ENCODE measurements around the gene ATP9A. TPM values are rescaled to one million over a fixed set of nuclear protein-coding genes. Genes with fewer than 3 reads are reported as not detected.

Gene ATP9A
- polyA plus RNA-seq, 1 donor (not counting 4 experiments of a cell fraction or from before 2014, with no cell fraction given) = 5.8 TPM

DNA sequence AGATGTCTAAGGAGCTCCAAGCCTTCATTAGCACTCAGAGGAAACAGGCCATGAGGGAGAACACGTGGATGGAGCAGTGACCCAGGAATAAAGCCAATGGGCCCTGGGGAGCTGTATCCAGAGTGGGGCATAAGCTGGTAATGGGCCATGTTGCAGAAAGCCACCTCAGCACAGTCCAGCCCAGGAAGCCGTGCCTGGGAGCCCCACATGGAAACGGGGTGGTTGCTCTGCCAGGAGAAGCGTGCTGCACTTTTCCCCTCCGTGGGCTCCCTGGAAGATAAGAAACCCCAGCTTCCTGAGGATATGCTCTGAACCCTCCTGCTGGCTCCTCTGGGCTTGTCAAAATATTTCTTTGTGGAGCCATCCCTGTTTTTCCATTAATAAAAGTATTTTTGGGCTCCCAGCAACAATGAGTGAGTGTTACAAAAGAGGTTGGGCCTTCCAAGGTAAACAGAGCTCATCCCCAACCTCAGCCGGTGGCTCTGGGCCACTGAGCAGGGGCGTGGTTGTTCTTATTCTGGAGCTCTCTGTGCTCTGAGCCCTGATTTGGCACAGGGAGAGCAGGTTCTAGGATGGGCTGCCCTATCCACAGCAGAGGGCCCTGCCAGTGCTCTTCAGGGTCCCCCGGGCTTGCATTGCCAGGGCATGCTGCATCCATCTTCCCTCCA lies 194.5 kb downstream of the ATP9A start:
- Histone ChIP-seq H3K9me1 (ENCODE audit: control insufficient read depth, extremely low read depth, insufficient read depth, low read length) (no peaks in the 10 kb centered on the region), H3K4me1 (ENCODE audit: control insufficient read depth, extremely low read depth, insufficient read depth, low read length) (no peaks in the 10 kb centered on the region), H3K27ac (ENCODE audit: control insufficient read depth, insufficient read depth, low read length) (no peak overlapping the region), H3K36me3 (ENCODE audit: control insufficient read depth in 2 of 2, extremely low read depth in 1 of 2, insufficient read depth in 2 of 2, low read length in 2 of 2) (no peaks in the 10 kb centered on the region), H3K27me3 (ENCODE audit: control insufficient read depth, extremely low read depth, insufficient read depth, low read length) (peaks cover 5% of the 10 kb centered on the region), H4K20me1 (ENCODE audit: control insufficient read depth, extremely low read depth, insufficient read depth, low read length) (no peaks in the 10 kb centered on the region), H2AFZ (ENCODE audit: control insufficient read depth, low read length) (no peak overlapping the region), H3K4me2 (ENCODE audit: control insufficient read depth, extremely low read depth, insufficient read depth, low read depth, low read length) (no peak overlapping the region), H3K9ac (ENCODE audit: control insufficient read depth, extremely low read depth, insufficient read depth, low read length) (no peak overlapping the region), H3K9me3 (ENCODE audit: control insufficient read depth, low read depth, low read length) (peaks cover 5% of the 10 kb centered on the region), H3K79me2 (ENCODE audit: control insufficient read depth, insufficient read depth, low read length) (no peaks in the 10 kb centered on the region), H3K4me3 (ENCODE audit: control insufficient read depth in 2 of 3, extremely low read depth in 1 of 3, insufficient read depth in 2 of 3, low read depth in 1 of 3, low read length in 3 of 3) (no peak overlapping the region)
- TF ChIP-seq, protein P1, sequence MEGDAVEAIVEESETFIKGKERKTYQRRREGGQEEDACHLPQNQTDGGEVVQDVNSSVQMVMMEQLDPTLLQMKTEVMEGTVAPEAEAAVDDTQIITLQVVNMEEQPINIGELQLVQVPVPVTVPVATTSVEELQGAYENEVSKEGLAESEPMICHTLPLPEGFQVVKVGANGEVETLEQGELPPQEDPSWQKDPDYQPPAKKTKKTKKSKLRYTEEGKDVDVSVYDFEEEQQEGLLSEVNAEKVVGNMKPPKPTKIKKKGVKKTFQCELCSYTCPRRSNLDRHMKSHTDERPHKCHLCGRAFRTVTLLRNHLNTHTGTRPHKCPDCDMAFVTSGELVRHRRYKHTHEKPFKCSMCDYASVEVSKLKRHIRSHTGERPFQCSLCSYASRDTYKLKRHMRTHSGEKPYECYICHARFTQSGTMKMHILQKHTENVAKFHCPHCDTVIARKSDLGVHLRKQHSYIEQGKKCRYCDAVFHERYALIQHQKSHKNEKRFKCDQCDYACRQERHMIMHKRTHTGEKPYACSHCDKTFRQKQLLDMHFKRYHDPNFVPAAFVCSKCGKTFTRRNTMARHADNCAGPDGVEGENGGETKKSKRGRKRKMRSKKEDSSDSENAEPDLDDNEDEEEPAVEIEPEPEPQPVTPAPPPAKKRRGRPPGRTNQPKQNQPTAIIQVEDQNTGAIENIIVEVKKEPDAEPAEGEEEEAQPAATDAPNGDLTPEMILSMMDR (optimal IDR thresholded peaks at IDR 0.05 in 1 of 3, IDR thresholded peaks at IDR 0.05 in 1 of 3, conservative IDR thresholded peaks at IDR 0.05 in 1 of 3; ENCODE audit: extremely low read depth in 1 of 3, insufficient read depth in 2 of 3, low read length in 3 of 3) = no peak
- TF ChIP-seq EZH2 (IDR thresholded peaks at IDR 0.05; ENCODE audit: low read length) = no peak
- FAIRE-seq = no peak
- DNase-seq (ENCODE audit: low read depth, low spot score) = no peak
- dilution Hi-C loops (cut with MboI; ENCODE audit: extremely low pct_ligation_motif_present, low sequenced_read_pairs) = no loop called here

DNA sequence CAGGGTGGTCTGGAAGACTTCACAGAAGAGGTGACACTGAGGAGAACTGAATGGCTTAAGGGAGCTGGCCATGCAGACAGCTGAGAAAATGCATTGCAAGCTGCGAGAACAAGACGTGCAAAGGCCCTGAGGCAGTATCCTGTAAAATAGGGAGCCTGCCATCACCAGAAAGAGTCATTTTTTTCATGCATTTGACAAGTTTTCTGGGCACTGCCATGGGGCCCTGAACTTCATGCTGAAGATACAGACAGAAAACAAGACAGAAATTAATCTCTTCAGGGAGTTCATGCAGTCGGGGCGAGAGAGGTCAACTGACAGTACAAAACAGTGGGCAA lies 196.8 kb downstream of the ATP9A start:
- Histone ChIP-seq H4K20me1 (ENCODE audit: control insufficient read depth, extremely low read depth, insufficient read depth, low read length) (no peaks in the 10 kb centered on the region), H3K36me3 (ENCODE audit: control insufficient read depth in 2 of 2, extremely low read depth in 1 of 2, insufficient read depth in 2 of 2, low read length in 2 of 2) (no peaks in the 10 kb centered on the region), H3K27ac (ENCODE audit: control insufficient read depth, insufficient read depth, low read length) (no peak overlapping the region), H3K4me2 (ENCODE audit: control insufficient read depth, extremely low read depth, insufficient read depth, low read depth, low read length) (no peak overlapping the region), H3K4me3 (ENCODE audit: control insufficient read depth in 2 of 3, extremely low read depth in 1 of 3, insufficient read depth in 2 of 3, low read depth in 1 of 3, low read length in 3 of 3) (no peak overlapping the region), H3K9me3 (ENCODE audit: control insufficient read depth, low read depth, low read length) (peaks cover 5% of the 10 kb centered on the region), H3K9ac (ENCODE audit: control insufficient read depth, extremely low read depth, insufficient read depth, low read length) (no peak overlapping the region), H3K79me2 (ENCODE audit: control insufficient read depth, insufficient read depth, low read length) (no peaks in the 10 kb centered on the region), H2AFZ (ENCODE audit: control insufficient read depth, low read length) (no peak overlapping the region), H3K4me1 (ENCODE audit: control insufficient read depth, extremely low read depth, insufficient read depth, low read length) (no peaks in the 10 kb centered on the region), H3K27me3 (ENCODE audit: control insufficient read depth, extremely low read depth, insufficient read depth, low read length) (peaks cover 5% of the 10 kb centered on the region), H3K9me1 (ENCODE audit: control insufficient read depth, extremely low read depth, insufficient read depth, low read length) (no peaks in the 10 kb centered on the region)
- TF ChIP-seq, protein P1 (optimal IDR thresholded peaks at IDR 0.05 in 1 of 3, IDR thresholded peaks at IDR 0.05 in 1 of 3, conservative IDR thresholded peaks at IDR 0.05 in 1 of 3; ENCODE audit: extremely low read depth in 1 of 3, insufficient read depth in 2 of 3, low read length in 3 of 3) = no peak
- TF ChIP-seq EZH2 (IDR thresholded peaks at IDR 0.05; ENCODE audit: low read length) = no peak
- FAIRE-seq = no peak
- dilution Hi-C loops (cut with MboI; ENCODE audit: extremely low pct_ligation_motif_present, low sequenced_read_pairs) = no loop called here
- no peak for DNase-seq (ENCODE audit: low read depth, low spot score)
